RWPE2 (cell line): ENCODE measurements around the gene JAG1.

Experiments
- ATAC-seq: fragments of 200-7000 bp; cut with Tn5 transposase; 3 replicates; pipeline ENCODE4 v1.9.1; 2021; ENCODE audit warnings: low read depth
- DNase-seq: peaks from one replicate; pipeline ENCODE4 v3.0.0-alpha.2; 2020; ENCODE audit warnings: low spot score
- H3K27ac ChIP-seq: fragments of 450-650 bp; 2 replicates; pipeline ENCODE4 v1.5.1; 2017; ENCODE audit warnings: mild to moderate bottlenecking; ENCODE audit not compliant: poor library complexity, severe bottlenecking
- H3K27me3 ChIP-seq: fragments of 250-450 bp; sonication (Bioruptor Pico); 2 replicates; pipeline ENCODE4 v1.5.1; 2021; ENCODE audit warnings: mild to moderate bottlenecking, moderate library complexity; ENCODE audit not compliant: insufficient read depth, poor library complexity, severe bottlenecking
- H3K36me3 ChIP-seq: fragments of 250-450 bp; sonication (Bioruptor Pico); 2 replicates; pipeline ENCODE4 v1.5.1; 2020; ENCODE audit warnings: low read depth, mild to moderate bottlenecking, moderate library complexity
- H3K4me1 ChIP-seq: fragments of 250-450 bp; sonication (Bioruptor Pico); 2 replicates; pipeline ENCODE4 v1.5.1; 2021; ENCODE audit warnings: mild to moderate bottlenecking, moderate library complexity; ENCODE audit not compliant: insufficient read depth, poor library complexity, severe bottlenecking
- H3K4me3 ChIP-seq: fragments of 250-450 bp; sonication (Bioruptor Pico); 2 replicates; pipeline ENCODE4 v1.5.1; 2021; ENCODE audit warnings: mild to moderate bottlenecking, moderate library complexity; ENCODE audit not compliant: severe bottlenecking
- H3K9me3 ChIP-seq: fragments of 250-450 bp; sonication (Bioruptor Pico); 2 replicates; pipeline ENCODE4 v1.5.1; 2021; ENCODE audit warnings: mild to moderate bottlenecking, moderate library complexity; ENCODE audit not compliant: severe bottlenecking
- TF ChIP-seq, protein P1 (sequence below): fragments of 450-650 bp; IDR thresholded peaks from one replicate; pipeline ENCODE4 v1.5.1; 2017; ENCODE audit warnings: mild to moderate bottlenecking, moderate library complexity; ENCODE audit not compliant: poor library complexity, severe bottlenecking

The JAG1 gene

DNA sequence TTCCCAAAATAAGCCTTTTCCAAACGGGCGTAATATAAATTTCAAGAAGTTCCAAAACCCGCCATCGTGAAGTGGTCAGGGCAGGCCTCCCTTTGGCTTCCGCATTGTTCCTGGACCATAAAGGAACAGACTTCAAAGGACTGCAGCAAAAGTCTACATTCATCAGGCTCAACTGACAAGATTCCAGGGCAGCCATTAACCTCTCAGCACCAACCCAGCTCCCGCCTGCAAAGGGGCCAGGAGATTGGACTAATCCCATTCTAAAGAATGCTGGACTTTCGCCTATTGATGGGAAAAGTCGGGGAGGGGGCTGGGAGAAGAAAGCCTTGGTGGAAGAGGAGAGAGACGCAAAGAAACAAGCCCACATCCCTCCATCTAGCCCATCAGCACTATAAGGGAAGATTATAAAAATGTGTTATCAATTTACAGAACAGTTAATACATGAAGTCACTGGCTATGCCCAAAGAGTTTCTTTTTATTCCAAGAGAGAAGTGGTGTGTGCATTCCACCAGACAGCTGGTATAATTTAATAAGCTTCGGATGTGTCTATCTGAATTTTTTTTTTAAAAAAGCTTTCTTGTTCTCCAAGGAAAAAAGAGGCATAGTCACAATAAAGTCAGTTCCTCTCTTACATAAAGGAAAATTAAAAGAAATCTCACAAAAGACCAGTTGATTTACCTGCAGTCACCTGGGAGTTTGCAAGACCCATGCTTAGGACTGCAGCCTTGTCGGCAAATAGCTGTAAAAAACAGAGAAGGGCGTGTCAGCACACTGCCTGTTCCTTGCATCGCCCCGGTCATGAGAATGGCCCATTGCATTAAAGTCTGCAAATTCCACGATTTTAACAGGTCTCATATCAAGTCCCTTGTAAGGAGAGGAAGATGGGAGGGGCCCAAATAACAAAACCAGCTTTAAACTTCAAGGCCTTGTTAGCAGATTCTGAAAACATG, 17.8 kb downstream of the JAG1 start:
- Histone ChIP-seq H3K4me3 (no peak overlapping the region), H3K9me3 (no peaks in the 10 kb centered on the region), H3K27ac (peak overlapping the region; percentile 33), H3K27me3 (no peaks in the 10 kb centered on the region), H3K4me1 (peaks cover 22% of the 10 kb centered on the region), H3K36me3 (peaks cover 98% of the 10 kb centered on the region)
- no peak for DNase-seq
- TF ChIP-seq, protein P1, sequence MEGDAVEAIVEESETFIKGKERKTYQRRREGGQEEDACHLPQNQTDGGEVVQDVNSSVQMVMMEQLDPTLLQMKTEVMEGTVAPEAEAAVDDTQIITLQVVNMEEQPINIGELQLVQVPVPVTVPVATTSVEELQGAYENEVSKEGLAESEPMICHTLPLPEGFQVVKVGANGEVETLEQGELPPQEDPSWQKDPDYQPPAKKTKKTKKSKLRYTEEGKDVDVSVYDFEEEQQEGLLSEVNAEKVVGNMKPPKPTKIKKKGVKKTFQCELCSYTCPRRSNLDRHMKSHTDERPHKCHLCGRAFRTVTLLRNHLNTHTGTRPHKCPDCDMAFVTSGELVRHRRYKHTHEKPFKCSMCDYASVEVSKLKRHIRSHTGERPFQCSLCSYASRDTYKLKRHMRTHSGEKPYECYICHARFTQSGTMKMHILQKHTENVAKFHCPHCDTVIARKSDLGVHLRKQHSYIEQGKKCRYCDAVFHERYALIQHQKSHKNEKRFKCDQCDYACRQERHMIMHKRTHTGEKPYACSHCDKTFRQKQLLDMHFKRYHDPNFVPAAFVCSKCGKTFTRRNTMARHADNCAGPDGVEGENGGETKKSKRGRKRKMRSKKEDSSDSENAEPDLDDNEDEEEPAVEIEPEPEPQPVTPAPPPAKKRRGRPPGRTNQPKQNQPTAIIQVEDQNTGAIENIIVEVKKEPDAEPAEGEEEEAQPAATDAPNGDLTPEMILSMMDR, result no peak
- no peak for ATAC-seq

DNA sequence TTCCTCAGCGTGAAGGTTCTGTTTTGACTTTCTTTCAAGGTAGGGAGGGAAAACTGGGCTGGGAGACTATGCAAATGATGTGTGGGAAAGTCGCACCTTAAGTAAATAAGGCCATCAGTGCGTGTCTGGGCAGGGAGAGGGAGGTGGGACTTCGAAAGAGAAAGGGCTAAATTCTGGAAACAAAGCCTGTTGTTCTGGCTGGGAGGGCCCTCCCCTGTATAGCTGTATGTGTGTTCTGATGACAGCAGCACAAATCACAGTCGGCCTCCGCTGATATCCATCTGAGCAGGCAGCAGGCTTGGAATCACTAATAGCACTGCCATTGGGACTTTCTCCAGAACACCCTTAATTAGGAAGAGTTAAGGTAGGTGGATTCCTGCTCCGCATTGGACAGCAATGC, 19.2 kb downstream of the JAG1 start:
- H3K9me3 ChIP-seq, result no peaks in the 10 kb centered on the region
- H3K4me1 ChIP-seq, result peaks cover 15% of the 10 kb centered on the region
- peak overlapping the region; percentile 33 for H3K27ac ChIP-seq
- no peak overlapping the region for H3K4me3 ChIP-seq
- H3K36me3 ChIP-seq, result peaks cover 98% of the 10 kb centered on the region
- TF ChIP-seq, protein P1, result no peak
- no peaks in the 10 kb centered on the region for H3K27me3 ChIP-seq
- ATAC-seq, result peak; percentile 71
- no peak for DNase-seq

DNA sequence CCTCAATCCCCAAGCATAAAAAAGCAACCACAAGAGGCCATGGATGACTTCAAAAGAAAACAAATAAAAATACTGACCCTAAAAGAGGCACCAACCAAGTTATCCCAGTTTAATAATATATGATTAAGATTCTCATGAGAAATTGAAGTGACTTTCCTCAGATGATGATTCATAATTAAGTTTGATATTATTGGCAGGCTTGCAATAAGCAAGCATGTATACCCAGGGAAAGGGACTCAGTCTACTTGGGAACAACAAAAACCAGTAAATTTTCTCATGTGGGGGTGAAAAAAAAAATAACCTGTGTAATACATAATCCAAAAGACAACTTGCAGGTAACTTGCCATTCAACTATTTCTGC, 19.6 kb downstream of the JAG1 start:
- H3K27ac ChIP-seq, result peak overlapping the region; percentile 33
- H3K27me3 ChIP-seq, result no peaks in the 10 kb centered on the region
- H3K36me3 ChIP-seq, result peaks cover 98% of the 10 kb centered on the region
- DNase-seq (no peak), ATAC-seq (no peak)
- H3K4me3 ChIP-seq, result no peak overlapping the region
- peaks cover 15% of the 10 kb centered on the region for H3K4me1 ChIP-seq
- H3K9me3 ChIP-seq, result no peaks in the 10 kb centered on the region
- TF ChIP-seq, protein P1, result no peak

DNA sequence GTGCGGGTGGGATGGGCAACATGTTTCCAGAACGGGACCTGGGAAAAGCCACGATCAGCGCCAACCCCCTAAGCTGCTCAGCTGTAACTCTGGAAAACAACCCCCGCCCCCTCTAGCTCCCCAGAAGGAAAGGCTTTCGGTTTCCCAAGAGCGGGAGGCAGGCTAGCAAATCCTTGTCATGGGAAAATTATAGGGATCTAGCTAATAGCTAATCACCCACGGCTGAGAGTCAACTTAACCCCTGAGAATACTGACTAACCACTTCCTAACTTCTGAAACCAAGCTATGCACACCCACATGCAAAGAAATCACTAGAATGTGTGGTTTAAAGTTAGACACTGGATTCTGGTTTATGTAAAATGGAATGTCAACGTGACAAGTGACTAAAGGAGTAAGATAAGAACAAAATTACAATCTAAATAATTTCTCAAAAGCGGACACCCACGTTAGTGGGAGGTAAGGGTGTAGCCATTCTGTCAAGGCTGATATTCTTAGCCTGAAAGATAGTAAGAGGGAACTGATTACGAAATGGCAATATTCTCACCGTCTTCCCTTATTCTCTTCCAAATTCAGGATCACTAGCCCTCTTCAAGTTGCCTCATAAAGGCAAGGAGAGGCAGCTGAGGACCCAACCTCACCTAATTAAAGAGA, 20.1 kb downstream of the JAG1 start:
- Histone ChIP-seq H3K36me3 (peaks cover 98% of the 10 kb centered on the region), H3K27me3 (no peaks in the 10 kb centered on the region), H3K27ac (peak overlapping the region; percentile 33), H3K4me3 (no peak overlapping the region), H3K4me1 (peaks cover 11% of the 10 kb centered on the region), H3K9me3 (no peaks in the 10 kb centered on the region)
- TF ChIP-seq, protein P1, result no peak
- DNase-seq (no peak), ATAC-seq (no peak)
